Measurements from ENCODE around the gene REEP3. TPM values are rescaled to one million over a fixed set of nuclear protein-coding genes. Genes with fewer than 3 reads are reported as not detected.

REEP3 gene
- total RNA-seq, 1 donor from 2014 or later: 33.1 TPM

DNA sequence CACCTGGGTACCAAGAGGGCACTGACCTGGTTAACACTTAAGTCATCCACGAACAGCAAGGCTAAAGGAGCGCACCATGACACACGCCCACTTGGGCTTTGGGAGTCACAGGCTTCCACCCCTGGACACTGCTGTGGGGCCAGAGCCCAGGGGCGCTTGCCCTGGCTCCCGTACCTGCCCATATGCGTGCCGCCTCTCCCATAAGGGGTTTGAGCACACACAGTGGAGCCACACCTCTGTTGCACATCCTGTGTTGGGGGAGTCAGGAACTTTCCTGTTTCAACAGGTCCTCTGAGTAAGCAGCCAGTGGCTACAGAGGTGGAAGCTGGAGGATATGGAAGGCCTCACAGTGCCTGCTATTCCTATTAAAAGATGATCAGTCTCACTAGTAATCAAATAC lies 152.0 kb downstream of the REEP3 start:
- H3K4me3 Mint-ChIP-seq: no peak overlapping the region
- peaks cover 6% of the 10 kb centered on the region for H3K27me3 Mint-ChIP-seq (ENCODE audit: low read depth)
- no peaks in the 10 kb centered on the region for H3K9me3 Mint-ChIP-seq
- TF ChIP-seq, protein P1, sequence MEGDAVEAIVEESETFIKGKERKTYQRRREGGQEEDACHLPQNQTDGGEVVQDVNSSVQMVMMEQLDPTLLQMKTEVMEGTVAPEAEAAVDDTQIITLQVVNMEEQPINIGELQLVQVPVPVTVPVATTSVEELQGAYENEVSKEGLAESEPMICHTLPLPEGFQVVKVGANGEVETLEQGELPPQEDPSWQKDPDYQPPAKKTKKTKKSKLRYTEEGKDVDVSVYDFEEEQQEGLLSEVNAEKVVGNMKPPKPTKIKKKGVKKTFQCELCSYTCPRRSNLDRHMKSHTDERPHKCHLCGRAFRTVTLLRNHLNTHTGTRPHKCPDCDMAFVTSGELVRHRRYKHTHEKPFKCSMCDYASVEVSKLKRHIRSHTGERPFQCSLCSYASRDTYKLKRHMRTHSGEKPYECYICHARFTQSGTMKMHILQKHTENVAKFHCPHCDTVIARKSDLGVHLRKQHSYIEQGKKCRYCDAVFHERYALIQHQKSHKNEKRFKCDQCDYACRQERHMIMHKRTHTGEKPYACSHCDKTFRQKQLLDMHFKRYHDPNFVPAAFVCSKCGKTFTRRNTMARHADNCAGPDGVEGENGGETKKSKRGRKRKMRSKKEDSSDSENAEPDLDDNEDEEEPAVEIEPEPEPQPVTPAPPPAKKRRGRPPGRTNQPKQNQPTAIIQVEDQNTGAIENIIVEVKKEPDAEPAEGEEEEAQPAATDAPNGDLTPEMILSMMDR (IDR thresholded peaks at IDR 0.05; ENCODE audit: unreplicated experiment): no peak
- peaks cover 33% of the 10 kb centered on the region for H3K4me1 Mint-ChIP-seq
- H3K36me3 Mint-ChIP-seq: no peaks in the 10 kb centered on the region
- DNase-seq (ENCODE audit: low spot score in 2 of 2, unreplicated experiment in 2 of 2): no peak
- no peak overlapping the region for H3K27ac Mint-ChIP-seq

DNA sequence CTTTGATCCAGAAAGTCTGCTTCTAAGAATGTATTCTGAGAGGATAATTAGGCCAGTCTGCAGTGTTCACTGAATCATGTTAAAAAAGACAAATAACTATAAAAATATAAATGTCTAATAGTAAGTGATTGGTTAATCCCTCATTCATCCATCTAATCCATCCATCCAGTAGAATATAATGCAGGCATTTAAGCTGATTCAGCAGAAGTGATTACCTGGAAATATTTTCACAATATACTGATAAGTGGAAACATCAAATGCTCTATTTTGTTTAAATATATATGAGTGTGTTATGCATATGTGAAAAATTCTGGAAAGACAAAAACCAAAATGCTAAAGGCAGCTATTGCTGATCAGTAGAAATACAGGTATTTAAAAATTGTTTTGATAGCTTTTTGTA lies 152.6 kb downstream of the REEP3 start:
- Mint-ChIP-seq H3K4me3 (no peak overlapping the region), H3K9me3 (no peaks in the 10 kb centered on the region), H3K27ac (no peak overlapping the region), H3K36me3 (no peaks in the 10 kb centered on the region), H3K4me1 (peaks cover 33% of the 10 kb centered on the region), H3K27me3 (ENCODE audit: low read depth) (peaks cover 5% of the 10 kb centered on the region)
- no peak for DNase-seq (ENCODE audit: low spot score in 2 of 2, unreplicated experiment in 2 of 2)
- TF ChIP-seq, protein P1 (IDR thresholded peaks at IDR 0.05; ENCODE audit: unreplicated experiment): no peak

Other genes with a start within 250 kb of the REEP3 start
- 109 to 117 TPM (median 112 TPM) in 3 replicates for gene JMJD1C, start 55.4 kb upstream of the REEP3 start, total RNA-seq

All from mesothelial cell of epicardium (in vitro differentiated cells).